Skeletal muscle cell (primary cell): Measurements from ENCODE around the gene FAM168B.

Source experiments
- DNase-seq: peaks from one replicate; pipeline ENCODE4 v3.0.0-alpha.2; 2010; ENCODE audit warnings: low read depth
- H3K4me3 ChIP-seq: 2 replicates; pipeline ENCODE4 v1.5.1; 2011; ENCODE audit warnings: low read depth, mild to moderate bottlenecking, control low read depth, low read length, moderate library complexity

FAM168B gene

DNA sequence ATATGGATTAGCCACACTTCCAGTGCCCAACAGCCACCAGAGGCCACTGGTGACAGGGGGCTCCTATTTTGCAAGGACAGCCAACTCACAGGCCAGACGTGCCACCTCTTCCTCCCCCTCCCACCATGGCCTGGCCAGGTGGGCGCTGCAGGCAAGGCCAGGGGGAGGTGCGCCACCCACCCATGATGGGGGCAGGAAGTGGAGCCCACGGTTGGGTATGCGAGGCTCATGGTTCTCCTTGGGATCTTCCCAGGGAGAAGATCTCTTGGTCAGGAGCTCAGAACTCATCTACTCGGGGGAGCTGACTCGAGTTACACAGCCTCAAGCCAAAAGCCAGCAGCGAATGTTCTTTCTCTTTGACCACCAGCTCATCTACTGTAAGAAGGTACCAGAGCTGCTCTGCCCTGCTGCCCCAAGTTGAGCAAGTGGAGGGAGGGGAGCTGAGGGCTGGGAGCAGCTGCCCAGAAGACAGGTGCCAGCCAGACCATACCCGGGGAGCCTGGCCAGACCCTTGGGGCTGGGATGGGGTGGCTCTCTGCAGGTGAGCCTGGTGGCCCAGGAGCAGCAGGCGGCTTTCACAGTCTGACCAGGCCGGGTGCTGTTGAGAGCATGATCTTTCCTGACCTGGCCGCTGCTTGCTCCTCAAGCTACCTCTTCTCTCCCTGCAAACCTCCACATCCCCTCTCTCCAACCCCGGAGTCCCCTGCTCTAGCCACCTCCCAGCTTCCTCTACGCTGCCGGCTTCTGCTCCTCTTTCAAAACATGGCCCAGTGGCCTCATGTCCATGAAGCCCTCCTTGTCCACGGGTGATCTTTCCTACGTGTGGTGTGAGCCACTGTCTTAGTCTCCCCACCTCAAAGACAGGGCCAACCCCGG, 49.8 kb downstream of the FAM168B start:
- H3K4me3 ChIP-seq: no peak overlapping the region
- no peak for DNase-seq

DNA sequence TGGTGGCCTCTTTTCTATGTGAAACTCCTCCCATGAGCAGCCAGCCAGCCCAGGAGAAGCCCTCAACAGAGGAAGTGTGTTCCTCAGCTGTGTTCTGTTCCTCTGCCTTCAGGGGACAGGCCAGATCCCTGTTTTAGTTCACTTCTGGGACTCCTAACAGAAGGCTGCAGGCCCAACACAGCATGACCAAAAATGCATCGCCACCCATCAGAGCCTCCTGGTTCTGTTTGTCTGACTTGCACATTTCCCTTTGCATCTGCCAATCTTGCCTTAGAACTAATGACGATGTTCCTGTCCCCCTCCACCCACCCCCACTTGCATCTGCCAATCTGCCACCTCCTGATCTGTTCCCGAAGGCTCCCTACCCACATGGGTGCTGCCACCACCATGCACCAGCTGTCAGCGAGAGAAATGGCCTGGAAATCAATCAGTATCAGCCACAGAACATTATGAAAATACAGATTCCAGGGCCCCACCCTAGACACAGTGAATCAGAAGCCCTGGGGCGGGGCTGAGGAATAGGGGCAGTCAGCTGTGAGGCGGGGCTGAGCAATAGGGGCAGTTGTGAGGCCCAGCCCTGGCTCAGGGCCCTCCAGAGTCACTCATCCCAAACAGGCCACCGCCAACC, 51.0 kb downstream of the FAM168B start:
- DNase-seq: no peak
- H3K4me3 ChIP-seq: no peak overlapping the region

DNA sequence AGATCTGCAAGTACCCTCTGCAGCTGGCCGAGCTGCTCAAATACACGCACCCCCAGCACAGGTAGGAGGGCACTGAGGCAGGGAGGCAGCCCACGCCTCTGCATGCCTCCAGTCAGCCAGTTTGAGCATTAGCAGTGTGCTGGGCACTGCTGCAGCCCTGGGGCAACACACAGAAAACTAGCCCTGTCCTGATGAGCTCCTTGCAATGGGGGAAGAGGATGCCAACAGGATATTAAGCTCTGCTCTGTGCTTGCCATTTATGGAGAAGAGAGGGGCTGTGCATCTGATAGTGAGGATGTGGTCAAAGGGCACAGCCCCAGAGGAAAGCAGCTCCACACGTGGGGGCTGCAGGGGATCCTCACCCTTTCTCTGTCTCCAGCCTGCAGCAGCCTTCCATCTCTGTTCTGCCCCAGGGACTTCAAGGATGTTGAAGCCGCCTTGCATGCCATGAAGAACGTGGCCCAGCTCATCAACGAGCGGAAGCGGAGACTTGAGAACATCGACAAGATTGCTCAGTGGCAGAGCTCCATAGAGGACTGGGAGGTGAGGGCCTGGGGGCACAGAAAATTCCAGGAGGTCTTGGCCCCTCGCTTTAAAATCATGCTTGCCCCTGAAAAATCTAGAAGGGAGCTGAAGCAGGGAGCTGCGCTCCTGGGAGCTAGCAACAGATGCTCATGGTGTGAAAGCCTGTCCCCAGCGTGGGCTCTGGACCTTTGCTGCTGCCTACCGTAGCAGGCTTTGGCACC, 51.7 kb downstream of the FAM168B start:
- DNase-seq: no peak
- H3K4me3 ChIP-seq: no peak overlapping the region

DNA sequence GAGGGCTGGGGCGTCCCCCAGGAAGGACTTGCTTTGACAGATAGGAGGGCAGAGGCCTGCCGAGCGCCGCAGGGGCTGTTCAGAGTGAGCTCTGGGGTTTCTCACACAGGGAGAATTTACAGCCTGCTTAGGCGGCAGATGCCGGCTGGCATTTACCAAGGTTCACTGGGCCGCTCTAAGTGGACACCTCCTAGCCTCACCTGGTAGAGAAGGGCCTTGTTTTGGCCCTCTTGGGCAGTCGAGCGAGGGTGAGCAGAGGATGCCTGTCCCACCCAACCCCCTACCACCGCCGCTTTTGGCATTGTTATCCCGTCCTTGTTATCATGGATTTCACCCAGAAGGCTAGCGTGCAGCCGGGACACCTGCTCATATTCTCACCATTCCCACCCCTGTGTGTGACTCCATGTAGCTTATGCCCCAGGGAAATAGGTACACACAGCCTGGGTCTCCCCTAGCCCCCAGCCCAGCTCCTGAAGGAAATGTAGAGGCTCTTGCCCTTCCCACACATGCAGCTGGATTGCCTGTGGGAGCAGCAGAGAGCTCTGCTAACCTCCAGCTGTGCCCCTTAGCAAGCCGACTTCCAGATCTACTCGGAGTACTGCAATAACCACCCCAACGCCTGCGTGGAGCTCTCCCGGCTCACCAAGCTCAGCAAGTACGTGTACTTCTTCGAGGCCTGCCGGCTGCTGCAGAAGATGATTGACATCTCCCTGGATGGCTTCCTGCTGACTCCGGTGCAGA, 52.4 kb downstream of the FAM168B start:
- DNase-seq: no peak
- H3K4me3 ChIP-seq: no peak overlapping the region

DNA sequence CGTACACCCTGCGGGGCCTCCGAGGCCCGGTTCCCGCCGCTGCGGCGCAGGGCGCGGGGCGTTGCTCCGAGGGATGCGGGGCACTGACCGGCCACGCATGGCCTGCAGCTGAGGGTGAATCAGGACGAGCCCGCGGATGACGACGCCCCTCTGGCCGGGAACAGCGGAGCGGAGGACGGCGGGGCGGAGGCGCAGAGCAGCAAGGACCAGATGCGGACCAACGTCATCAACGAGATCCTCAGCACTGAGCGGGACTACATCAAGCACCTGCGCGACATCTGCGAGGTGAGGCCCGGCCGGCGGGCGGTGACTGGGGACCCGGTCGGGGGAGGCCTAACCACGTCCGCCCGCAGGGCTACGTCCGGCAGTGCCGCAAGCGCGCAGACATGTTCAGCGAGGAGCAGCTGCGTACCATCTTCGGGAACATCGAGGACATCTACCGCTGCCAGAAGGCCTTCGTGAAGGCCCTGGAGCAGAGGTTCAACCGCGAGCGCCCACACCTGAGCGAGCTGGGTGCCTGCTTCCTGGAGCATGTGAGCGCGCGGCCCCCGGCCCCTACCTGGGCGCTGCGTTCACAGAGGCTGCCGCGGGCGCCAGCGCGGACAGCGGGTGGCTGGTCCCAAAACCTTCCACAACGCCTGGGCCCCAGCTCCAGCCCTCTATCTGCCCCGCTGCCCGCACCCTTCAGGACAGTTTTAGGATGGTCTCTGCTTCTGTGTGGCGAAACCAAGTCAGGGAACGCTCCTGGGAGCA, 53.2 kb downstream of the FAM168B start:
- no peak for DNase-seq
- H3K4me3 ChIP-seq: peak overlapping the region; percentile 3

DNA sequence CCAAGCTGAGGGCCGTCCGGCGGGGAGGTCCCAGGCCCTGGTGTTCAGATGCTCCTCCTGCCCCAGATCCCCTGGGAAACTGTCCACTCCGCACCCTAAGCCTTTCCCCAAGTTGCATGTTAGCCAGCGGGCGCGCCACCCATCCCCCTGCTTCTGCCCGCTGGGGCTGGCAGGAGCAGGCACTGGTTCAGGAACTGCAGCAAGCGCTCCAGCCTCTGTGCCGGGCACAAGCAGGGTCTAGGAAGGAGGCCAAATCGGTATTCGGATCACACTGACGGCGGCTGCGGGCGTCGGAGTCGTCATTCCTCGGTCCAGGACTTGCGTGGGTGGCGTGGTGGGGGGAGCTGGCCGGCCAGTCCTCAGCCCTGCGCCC, 53.7 kb downstream of the FAM168B start:
- H3K4me3 ChIP-seq: no peak overlapping the region
- DNase-seq: no peak

DNA sequence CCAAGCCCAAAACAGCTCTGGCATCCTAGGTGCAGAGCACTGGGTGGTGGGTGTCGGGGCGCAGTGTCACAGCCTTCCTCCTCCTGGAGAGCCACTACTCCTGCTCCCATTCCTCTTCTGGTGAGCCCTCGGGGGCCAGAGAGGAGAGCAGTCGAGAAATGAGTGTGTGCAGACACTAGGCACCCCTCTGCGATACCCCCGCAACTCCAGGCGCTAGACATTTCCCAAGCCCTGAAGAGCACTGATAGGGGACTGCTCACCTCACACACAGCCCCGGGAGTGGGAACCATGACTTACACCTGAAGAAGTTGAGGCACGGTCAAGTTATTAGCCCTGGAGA, 54.2 kb downstream of the FAM168B start:
- no peak overlapping the region for H3K4me3 ChIP-seq
- no peak for DNase-seq

DNA sequence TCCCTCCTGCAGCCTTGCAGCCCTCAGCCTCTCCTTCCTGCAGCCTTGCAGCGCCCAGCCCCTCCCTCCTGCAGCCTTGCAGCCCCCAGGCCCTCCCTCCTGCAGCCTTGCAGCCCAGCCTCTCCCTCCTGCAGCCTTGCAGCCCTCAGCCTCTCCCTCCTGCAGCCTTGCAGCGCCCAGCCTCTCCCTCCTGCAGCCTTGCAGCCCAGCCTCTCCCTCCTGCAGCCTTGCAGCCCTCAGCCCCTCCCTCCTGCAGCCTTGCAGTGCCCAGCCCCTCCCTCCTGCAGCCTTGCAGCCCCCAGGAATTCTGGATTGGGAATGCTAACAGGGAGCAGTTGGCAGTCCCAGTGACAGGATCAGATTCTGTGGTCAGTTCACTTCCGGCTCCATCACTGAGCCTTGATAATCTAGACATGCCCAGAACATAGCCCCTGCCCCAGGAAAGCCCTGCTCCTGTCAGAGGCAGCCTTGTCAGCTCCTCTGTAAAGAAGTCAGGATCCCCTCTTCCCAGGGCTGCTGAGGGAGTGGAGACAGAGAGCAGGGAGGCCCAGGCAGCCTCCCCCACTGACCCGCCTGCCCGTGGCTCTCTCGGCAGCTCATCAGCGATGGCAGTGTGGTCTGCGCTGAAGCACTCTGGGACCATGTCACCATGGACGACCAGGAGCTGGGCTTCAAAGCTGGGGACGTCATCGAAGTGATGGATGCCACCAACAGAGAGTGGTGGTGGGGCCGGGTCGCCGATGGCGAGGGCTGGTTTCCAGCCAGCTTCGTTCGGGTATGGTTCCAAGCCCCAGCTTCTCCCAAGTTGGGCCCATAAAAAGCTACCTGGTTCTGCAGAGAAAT, 54.8 kb downstream of the FAM168B start:
- DNase-seq: no peak
- no peak overlapping the region for H3K4me3 ChIP-seq

DNA sequence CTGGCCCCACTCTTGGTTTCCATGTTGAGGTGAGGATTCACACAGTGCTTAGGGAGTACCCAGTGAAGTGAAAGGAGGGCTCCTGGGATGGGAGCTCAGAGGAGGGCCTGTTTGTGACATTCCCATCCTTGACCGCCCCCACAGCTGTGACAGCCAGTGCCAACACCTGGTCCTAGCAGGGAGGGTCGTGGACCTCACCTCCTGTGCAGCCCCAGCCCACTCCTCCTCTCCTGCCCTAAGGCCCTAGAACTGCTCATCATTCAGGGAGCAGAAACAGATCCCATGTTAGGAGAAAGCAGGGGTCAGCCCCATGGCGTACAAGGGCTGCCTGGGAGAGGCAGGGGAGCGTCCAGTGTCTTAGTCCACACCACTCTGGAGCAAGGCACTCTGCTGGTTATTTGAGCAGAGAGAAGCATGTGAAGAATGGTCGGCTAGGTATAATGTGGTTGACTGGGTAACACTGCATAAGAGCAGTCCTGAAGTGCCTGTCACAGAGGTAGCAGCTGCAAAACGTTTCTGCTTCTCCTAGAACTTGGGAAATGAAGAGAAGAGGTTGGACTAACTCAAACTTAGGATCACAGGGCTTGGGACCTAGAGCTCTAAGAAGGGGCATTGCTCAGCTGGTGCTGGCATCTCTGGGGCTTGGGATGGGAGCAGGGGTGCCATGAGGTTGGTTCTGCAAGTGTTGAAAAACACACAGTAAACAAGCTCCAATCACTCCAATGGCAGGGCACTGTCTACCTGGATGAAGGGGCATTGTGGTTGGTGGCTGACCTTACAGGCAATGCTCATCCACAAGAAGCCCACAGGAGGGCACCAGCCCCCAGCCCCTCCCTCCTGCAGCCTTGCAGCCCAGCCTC, 55.6 kb downstream of the FAM168B start:
- no peak for DNase-seq

DNA sequence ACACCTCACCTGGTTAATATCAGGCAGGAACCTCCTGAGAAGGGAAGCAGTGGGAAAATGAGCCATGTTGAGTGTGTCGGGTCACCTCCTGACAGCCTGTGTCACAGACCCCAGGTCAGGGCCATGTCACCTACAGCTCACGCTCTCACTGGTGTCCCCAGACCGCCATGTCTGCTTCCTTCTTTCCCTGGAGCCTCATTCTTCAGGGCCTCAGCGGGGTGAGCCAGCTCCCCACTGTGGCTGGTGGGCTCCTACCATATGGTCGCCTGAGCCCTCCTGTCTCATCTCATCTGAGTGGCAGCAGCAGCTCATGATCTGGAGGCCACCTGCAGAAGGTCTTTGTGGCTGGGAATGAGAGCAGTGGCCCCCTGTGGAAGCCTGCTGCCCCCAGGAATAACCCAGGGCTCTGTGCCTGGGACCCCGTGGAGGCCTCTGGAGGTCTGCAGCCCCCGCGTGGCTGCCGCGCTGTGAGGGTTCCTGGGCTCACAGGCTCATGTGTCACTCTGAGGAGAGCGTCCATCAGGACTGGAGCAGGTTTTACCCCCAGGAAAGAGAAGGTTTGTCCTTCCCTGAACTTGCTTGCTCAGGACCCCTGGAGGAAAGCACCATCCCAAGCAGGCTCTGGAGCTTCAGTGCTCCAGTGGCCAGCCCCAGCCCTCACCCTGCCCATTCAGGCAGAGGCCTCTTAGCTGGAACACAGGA, 56.4 kb downstream of the FAM168B start:
- no peak for DNase-seq
- no peak overlapping the region for H3K4me3 ChIP-seq

More for the DNA sequence above, 55.6 kb downstream of the FAM168B start:
- H3K4me3 ChIP-seq: no peak overlapping the region

DNA sequence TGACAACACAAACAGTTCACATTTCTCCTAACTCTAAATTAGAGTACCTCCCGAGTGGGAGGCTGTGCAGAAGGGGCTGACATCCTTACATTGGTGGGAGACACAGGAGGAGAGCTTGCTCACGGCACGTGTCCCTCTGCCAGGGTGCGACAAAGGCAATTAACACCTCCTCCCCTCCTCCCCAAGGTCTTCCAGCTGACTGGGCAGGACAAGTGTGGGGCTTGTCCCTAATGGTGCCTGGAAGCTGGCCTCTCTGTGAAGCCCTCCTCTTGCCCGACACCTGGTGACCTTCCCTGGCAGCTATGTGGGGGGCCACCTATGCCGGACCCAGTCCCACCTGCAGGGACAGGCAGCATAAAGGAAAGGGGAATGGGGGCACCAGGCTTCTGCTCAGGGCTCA, 57.0 kb downstream of the FAM168B start:
- H3K4me3 ChIP-seq: no peak overlapping the region
- no peak for DNase-seq

DNA sequence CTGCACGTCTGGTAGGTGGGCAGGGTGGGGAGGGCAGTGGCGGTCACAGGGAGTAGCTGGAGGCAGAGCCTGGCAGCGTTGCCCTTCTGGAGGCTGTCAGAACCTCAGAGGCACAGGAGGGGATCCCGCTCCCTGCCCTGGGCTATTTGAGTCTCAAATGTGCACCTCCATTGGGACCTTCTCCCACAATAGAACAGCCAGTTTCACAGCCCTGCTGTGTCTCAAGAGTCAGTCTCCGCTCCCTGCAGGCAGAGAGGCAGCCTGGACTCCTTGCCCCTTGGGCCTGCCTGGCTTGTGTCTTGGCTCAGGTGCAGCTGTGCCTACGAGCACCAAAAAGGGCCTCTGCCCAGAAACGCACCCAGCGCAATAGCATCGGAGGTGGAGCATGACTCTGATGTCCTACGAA, 57.4 kb downstream of the FAM168B start:
- DNase-seq: no peak
- peak overlapping the region; percentile 51 for H3K4me3 ChIP-seq

DNA sequence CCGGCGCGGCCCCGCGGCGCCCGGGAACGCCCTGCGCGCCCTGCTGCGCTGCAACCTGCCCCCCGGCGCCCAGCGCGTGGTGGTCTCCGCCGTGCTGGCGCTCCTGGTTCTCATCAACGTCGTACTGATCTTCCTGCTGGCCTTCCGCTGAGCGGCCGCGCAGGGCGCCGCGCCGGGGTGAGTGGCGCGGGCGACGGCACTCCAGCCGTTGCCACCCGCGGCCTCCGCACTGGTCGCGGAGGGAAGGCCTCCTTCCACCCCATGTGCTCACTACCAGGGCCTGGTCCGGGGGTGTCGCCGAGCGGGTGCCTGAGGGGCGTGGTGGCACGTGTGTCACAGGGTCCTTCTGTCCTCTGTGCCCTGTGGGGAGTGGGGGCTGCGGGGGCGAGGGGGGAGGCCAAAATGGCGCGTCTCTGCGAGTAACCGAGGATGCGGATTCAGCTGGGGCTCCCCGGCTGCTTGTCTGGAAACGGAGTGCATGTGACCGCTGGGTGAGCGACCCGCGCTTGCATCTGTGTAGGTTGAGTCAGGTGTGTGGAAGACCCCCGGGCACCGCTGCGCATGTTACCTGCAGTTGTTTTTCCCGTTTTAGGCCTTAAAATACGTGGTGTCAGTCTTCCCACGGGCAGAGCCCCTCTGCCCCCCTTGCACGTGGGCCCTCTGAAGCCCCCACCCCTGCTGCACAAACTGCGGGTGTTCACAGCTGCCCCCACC, 58.0 kb downstream of the FAM168B start:
- DNase-seq: no peak
- H3K4me3 ChIP-seq: peak overlapping the region; percentile 51

DNA sequence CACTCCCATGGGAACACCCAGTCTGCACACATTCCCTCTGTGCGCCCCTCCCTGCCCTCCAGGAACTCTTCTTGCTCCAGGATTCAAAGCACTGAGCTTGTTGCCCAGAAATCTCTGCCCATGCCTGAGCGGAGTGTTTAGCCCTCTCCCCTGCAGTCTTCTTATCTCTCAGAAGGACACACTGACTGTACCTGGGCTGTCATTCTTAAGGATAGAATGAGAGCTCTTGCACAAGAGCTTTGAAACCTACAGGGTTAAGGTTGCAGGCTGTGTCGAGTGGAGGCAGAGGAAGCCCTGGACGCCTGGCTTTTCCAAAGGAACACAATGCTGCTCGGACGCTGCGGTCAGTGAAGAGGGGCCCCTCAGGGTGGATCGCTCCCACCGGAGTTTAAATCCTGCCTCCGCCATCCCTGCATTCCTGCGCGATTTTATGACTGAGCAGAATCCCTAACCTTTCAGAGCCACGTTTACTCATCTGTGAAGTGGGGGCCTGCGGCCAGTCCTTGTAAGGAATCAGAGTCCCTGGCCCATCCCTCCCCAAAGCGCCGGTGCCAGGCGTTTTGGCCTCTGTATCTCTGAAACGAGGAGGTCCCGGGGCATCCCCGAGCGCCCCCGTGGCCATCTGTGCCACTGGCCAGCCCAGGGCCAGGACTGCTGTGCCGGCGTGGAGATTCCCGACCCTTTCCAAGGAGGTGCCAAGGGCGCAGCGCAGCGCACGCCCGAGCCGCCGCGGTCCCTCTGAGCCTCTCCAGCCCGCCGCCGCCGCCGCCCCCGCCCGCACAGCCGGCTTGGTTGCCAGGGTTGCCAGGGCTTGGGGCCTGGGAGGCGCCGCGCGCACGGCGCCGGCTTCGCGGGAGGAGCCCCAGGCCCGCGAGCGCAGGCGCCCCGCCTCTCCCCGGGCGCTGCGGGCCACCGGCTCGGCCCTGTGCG, 58.9 kb downstream of the FAM168B start:
- H3K4me3 ChIP-seq: peak overlapping the region; percentile 50
- no peak for DNase-seq

DNA sequence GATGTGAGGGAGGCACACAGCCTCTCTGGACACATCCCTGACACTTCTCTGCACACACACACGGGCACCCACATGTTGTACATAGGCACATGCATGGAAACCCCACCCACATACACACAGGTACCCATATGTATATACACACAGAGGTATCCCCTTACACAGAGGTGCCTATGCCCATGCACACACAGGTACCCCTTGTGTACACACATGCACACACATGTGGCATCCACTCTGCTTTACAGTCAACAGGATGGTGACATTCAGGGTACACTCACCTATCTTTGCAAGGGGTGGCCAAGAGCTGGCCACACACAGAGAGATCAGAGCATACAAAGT, 59.5 kb downstream of the FAM168B start:
- no peak for DNase-seq
- H3K4me3 ChIP-seq: no peak overlapping the region
